Stomach (tissue), 9 donors: Measurements from ENCODE around the gene TM9SF1. TPM values are rescaled to one million over a fixed set of nuclear protein-coding genes. Genes with fewer than 3 reads are reported as not detected.

ENCODE experiments used
- DNase-seq, 2 donors: peaks; one replicate each; pipeline versions ENCODE4 v3.0.0 to v3.0.0-alpha.2; 2013 to 2019
- H3K27ac ChIP-seq, 5 donors: fragments of 200-600 bp in 4 of 5; sonication (generic) in 4 of 5; one replicate each; pipeline ENCODE4 v1.5.1; 2013 to 2019; ENCODE audit warnings: mild to moderate bottlenecking in 1 of 5, moderate library complexity in 1 of 5
- H3K27me3 ChIP-seq, 3 donors: fragments of 200-600 bp; sonication (generic); one replicate each; pipeline ENCODE4 v1.5.1; 2017 to 2019; ENCODE audit warnings: mixed run types in 1 of 3
- H3K36me3 ChIP-seq, 4 donors: fragments of 200-600 bp; sonication (generic); 1 replicate in 3 of 4; 2 replicates in 1 of 4; pipeline ENCODE4 v1.5.1; 2016 to 2019
- H3K4me1 ChIP-seq, 4 donors: fragments of 200-600 bp; sonication (generic); one replicate each; pipeline ENCODE4 v1.5.1; 2016 to 2019
- H3K4me3 ChIP-seq, 4 donors: fragments of 200-600 bp; sonication (generic) in 3 of 4; one replicate each; pipeline ENCODE4 v1.5.1; 2016 to 2019; ENCODE audit warnings: mild to moderate bottlenecking in 1 of 4
- H3K9me3 ChIP-seq, 4 donors: fragments of 200-600 bp; sonication (generic); one replicate each; pipeline ENCODE4 v1.5.1; 2016 to 2019
- EP300 ChIP-seq: sonication (generic); formaldehyde crosslinking; IDR thresholded peaks from one replicate; pipeline ENCODE4 v1.6.1; 2017; ENCODE audit warnings: antibody characterized with exemption
- POLR2A ChIP-seq, 4 donors: fragments of 450-650 bp; IDR thresholded peaks; one replicate each; pipeline ENCODE4 v1.6.1; 2016; ENCODE audit warnings: antibody characterized with exemption in 4 of 4, control low read depth in 2 of 4, mild to moderate bottlenecking in 1 of 4, moderate library complexity in 1 of 4
- POLR2AphosphoS5 ChIP-seq, 3 donors: sonication (generic); formaldehyde crosslinking; IDR thresholded peaks; one replicate each; pipeline ENCODE4 v1.6.1; 2016; ENCODE audit warnings: antibody characterized with exemption in 3 of 3
- WGBS, 5 donors: extraction: QIAGEN DNeasy Blood & Tissue Kit in 3 of 5; methylation state at CpG; one replicate each; pipeline versions ENCODE4 v1.1.5 to v1.1.7; 2013 to 2018; 5-methylcytosine and 5-hydroxymethylcytosine counted together
- intact Hi-C: fragments of 100-400 bp; cut with DNase I; formaldehyde crosslinking; loops from one replicate; pipeline ENCODE4 v1.15.1; 2023; ENCODE audit warnings: low total_unique reads
- polyA plus RNA-seq, 3 donors: library from polyadenylated mRNA; stranded (reverse); fragments of 200-250 nt; gene quantifications; one replicate each; pipeline ENCODE4 v1.2.3, GENCODE V29; 2013
- total RNA-seq, 5 donors: library from RNA; depleted of rRNA; stranded (reverse); fragments of >200 nt; gene quantifications; one replicate each; pipeline versions ENCODE4 v1.1.0 to v1.2.3, GENCODE V29; 2014 to 2016
- TF ChIP-seq, protein P1 (sequence below), 7 experiments: fragments of 450-650 bp in 4 of 7; fragments of 200-600 bp in 3 of 7; sonication (generic) in 3 of 7; IDR thresholded peaks; one replicate each; pipeline ENCODE4 v1.5.1; 2016 to 2019; ENCODE audit warnings: antibody characterized with exemption in 7 of 7, control low read depth in 2 of 7, mild to moderate bottlenecking in 1 of 7
- donor health status: healthy with polysubstance abuse.
- donor health status: Bipolar disorder and iron deficiency.
- donor health status: healthy.

The TM9SF1 gene
- total and polyA plus RNA-seq, 8 donors: 6.4 to 79.7 (median 28.8) TPM

DNA sequence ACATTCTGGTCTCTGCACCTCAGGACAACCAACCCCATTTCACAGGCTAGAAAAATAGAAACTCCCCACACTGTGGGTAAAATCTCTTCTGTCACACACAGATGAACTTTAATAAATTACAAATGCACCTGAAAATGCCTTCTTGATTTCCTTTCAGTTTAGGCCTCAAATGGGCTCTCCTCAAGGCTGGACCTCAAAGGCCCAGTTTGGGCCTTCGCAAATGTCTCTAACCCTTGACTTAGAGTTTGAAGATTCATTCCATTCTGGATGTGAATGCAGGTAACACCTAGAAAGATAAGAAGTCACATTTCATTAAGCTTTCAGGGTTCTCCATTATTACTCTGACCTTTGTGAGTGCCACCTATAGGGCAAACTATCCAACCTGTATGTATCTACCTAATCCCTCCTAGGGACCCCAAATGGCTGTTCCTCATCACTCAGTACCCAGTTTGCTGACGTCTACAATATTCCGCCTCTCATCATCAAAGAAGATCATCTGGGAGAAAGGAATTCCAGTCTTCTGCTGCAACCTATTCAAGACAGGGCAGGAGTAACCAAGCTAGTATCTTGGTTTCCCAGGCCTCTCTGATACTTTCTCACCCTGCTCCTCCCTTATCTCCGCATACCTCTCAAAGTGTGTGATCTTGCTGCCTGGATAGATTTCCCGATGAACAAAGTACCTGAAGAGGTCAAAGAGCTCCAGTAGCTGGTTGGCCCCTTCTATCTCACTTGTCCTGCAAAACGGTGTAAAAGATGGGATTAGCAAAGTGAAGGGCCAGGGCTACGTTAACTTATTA, 18.8 kb upstream of the TM9SF1 start:
- H3K27me3 ChIP-seq: no peaks in the 10 kb centered on the region
- H3K9me3 ChIP-seq: no peaks in the 10 kb centered on the region
- H3K4me3 ChIP-seq: peak overlapping the region; percentile 55 to 84 (median 72)
- H3K4me1 ChIP-seq: peaks cover 9 to 52% (median 39%) of the 10 kb centered on the region in 4 donors
- peak overlapping the region; percentile 96 to 99 (median 98) for H3K27ac ChIP-seq
- H3K36me3 ChIP-seq: peaks cover 24 to 43% (median 37%) of the 10 kb centered on the region in 4 donors
- 87 to 92% (median 90%) methylated on average over 7 of the region's 7 CpGs for WGBS, 5 donors
- no peak for DNase-seq
- intact Hi-C loops: no loop called here
- TF ChIP-seq, protein P1, sequence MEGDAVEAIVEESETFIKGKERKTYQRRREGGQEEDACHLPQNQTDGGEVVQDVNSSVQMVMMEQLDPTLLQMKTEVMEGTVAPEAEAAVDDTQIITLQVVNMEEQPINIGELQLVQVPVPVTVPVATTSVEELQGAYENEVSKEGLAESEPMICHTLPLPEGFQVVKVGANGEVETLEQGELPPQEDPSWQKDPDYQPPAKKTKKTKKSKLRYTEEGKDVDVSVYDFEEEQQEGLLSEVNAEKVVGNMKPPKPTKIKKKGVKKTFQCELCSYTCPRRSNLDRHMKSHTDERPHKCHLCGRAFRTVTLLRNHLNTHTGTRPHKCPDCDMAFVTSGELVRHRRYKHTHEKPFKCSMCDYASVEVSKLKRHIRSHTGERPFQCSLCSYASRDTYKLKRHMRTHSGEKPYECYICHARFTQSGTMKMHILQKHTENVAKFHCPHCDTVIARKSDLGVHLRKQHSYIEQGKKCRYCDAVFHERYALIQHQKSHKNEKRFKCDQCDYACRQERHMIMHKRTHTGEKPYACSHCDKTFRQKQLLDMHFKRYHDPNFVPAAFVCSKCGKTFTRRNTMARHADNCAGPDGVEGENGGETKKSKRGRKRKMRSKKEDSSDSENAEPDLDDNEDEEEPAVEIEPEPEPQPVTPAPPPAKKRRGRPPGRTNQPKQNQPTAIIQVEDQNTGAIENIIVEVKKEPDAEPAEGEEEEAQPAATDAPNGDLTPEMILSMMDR (IDR thresholded peaks at IDR 0.05): no peak
- TF ChIP-seq POLR2A (IDR thresholded peaks at IDR 0.05): no peak
- no peak for TF ChIP-seq POLR2AphosphoS5 (IDR thresholded peaks at IDR 0.05)

DNA sequence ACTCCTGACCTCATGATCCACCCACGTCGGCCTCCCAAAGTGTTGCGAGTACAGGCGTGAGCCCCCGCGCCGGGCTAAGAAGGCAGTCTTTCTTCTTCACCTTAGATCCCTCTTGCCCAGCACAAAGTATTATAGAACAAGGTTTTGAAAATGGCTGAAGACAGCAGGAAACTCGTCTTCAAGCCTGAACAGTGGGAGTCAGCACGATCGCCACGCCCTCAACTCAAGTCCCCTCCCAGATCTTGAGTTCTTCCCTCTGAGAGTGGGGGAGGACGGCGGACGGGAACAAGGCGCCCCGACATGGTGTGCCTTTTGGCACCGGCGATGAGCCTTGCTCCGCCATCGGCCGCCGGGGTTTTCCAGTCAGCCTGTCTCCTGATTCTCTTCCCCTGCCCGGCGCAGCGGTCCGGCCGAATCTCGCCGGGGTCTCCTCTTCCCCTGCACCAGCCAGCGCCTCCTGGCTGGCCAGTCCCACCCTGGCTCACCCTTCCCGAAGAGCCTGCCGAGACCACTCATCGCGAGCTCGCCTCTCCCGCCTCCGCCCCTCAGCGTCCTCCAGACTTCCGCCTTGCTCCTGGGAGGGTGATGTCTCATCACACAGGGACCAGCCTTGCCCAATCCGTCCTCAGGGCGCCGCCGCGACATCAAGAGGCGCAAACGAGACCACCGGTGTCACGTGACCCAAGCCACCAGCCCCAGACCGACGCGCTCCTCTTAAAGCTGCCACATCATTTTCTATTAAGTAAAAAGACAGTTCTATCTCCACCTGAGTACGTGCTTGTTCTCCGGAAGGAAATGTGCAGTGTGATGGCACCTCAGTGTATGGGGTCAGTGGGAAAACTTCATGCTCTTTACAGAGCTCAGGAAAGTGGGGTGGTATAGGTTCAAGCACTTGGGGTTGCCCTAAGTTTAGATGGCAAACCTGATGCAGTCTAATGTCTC, 18.0 kb upstream of the TM9SF1 start, which contains the start of gene CHMP4A:
TSS of gene CHMP4A (minus strand) at position 565 of the 942 bp plus-strand sequence. CDS start at position 516, 49 bp downstream.
- intact Hi-C loops: no loop called here
- Histone ChIP-seq H3K4me3 (peak within 1 kb of the TSS; percentile 55 to 84 (median 72)), H3K27me3 (no peaks in the 10 kb centered on the region), H3K4me1 (peaks cover 9 to 52% (median 39%) of the 10 kb centered on the region in 4 donors), H3K9me3 (no peaks in the 10 kb centered on the region), H3K36me3 (peaks cover 30 to 52% (median 46%) of the 10 kb centered on the region in 4 donors), H3K27ac (peak within 1 kb of the TSS; percentile 96 to 99 (median 98))
- 1 to 2% (median 1%) methylated on average over 41 to 53 of the region's 53 CpGs for WGBS, 5 donors
- TF ChIP-seq, protein P1 (IDR thresholded peaks at IDR 0.05): peak in 1 of 7 experiments; percentile 30
- TF ChIP-seq POLR2AphosphoS5 (IDR thresholded peaks at IDR 0.05) (peak; percentile 95 to 100 (median 99)), POLR2A (IDR thresholded peaks at IDR 0.05) (peak in 2 of 4 donors; percentile 27 to 86), EP300 (no peak)
- peak; percentile 94 to 99 for DNase-seq

- H3K9me3 ChIP-seq: no peaks in the 10 kb centered on the region
- whole genome bisulfite sequencing, 5 donors: 91 to 96% (median 93%) methylated on average over 6 of the region's 6 CpGs
- no peaks in the 10 kb centered on the region for H3K27me3 ChIP-seq
- no peak overlapping the region for H3K27ac ChIP-seq
- TF ChIP-seq, protein P1 (IDR thresholded peaks at IDR 0.05): no peak
- TF ChIP-seq POLR2A (IDR thresholded peaks at IDR 0.05): no peak
- no peak for TF ChIP-seq EP300
- TF ChIP-seq POLR2AphosphoS5 (IDR thresholded peaks at IDR 0.05): no peak
- peaks cover 46 to 53% (median 52%) of the 10 kb centered on the region in 4 donors for H3K36me3 ChIP-seq
- no peak overlapping the region for H3K4me3 ChIP-seq
- intact Hi-C loops: no loop called here
- peaks cover 9 to 50% (median 38%) of the 10 kb centered on the region in 4 donors for H3K4me1 ChIP-seq
- no peak for DNase-seq
Measured at GRCh38 chr14:24211311-24211710, 16.1 kb upstream of the TM9SF1 start.

DNA sequence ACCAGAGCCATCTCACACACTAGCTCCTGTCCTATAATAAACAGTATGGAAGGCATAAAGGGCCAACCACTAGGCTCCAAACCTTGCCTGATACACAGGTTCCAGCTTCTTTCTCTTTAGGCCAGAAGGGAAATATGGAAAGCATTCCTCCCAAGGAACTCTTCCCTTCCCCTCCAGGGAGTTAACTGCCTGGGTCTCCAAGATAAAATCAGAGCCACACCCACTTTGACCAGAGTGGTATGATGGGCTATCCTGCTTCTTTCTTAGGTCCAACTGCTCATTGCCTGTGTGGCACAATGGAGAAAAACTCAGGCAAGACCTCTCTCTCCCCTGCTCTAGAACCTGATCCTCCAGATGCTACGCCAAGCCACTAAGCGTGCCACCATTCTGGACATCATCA, 12.4 kb upstream of the TM9SF1 start:
- intact Hi-C loops: no loop called here
- no peak for DNase-seq
- TF ChIP-seq POLR2AphosphoS5 (IDR thresholded peaks at IDR 0.05): no peak
- no peak for TF ChIP-seq POLR2A (IDR thresholded peaks at IDR 0.05)
- TF ChIP-seq EP300: no peak
- TF ChIP-seq, protein P1 (IDR thresholded peaks at IDR 0.05): no peak
- Histone ChIP-seq H3K36me3 (peaks cover 54 to 79% (median 71%) of the 10 kb centered on the region in 4 donors), H3K27me3 (no peaks in the 10 kb centered on the region), H3K4me1 (peaks cover 0 to 22% (median 12%) of the 10 kb centered on the region in 4 donors), H3K9me3 (no peaks in the 10 kb centered on the region), H3K4me3 (no peak overlapping the region), H3K27ac (no peak overlapping the region)
- WGBS, 5 donors: 80 to 100% (median 100%) methylated on average over 2 of the region's 2 CpGs
